WI38 (cell line): ENCODE results near the gene SRD5A1.

Source experiments
- H3K4me3 ChIP-seq: 2 replicates; pipeline ENCODE4 v1.5.1; 2011; ENCODE audit warnings: low read depth, mild to moderate bottlenecking, control low read depth, low read length
- TF ChIP-seq, protein P1 (sequence below): IDR thresholded peaks from 2 replicates; pipeline ENCODE4 v1.5.1; 2012; ENCODE audit warnings: low read depth, mild to moderate bottlenecking, control low read depth, low read length

The SRD5A1 gene

GRCh38 chr5:6634306-6634705 lies 1.1 kb downstream of the SRD5A1 start:
- TF ChIP-seq, protein P1, sequence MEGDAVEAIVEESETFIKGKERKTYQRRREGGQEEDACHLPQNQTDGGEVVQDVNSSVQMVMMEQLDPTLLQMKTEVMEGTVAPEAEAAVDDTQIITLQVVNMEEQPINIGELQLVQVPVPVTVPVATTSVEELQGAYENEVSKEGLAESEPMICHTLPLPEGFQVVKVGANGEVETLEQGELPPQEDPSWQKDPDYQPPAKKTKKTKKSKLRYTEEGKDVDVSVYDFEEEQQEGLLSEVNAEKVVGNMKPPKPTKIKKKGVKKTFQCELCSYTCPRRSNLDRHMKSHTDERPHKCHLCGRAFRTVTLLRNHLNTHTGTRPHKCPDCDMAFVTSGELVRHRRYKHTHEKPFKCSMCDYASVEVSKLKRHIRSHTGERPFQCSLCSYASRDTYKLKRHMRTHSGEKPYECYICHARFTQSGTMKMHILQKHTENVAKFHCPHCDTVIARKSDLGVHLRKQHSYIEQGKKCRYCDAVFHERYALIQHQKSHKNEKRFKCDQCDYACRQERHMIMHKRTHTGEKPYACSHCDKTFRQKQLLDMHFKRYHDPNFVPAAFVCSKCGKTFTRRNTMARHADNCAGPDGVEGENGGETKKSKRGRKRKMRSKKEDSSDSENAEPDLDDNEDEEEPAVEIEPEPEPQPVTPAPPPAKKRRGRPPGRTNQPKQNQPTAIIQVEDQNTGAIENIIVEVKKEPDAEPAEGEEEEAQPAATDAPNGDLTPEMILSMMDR: no peak

GRCh38 chr5:6634788-6635430 lies 1.7 kb downstream of the SRD5A1 start:
- TF ChIP-seq, protein P1: no peak
- peak overlapping the region; percentile 94 for H3K4me3 ChIP-seq

More at GRCh38 chr5:6634306-6634705, 1.1 kb downstream of the SRD5A1 start:
- H3K4me3 ChIP-seq: peak overlapping the region; percentile 94

- TF ChIP-seq, protein P1: no peak
- H3K4me3 ChIP-seq: no peak overlapping the region
Observed at GRCh38 chr5:6636293-6636692, 3.1 kb downstream of the SRD5A1 start.

GRCh38 chr5:6637022-6637421 lies 3.8 kb downstream of the SRD5A1 start:
- no peak overlapping the region for H3K4me3 ChIP-seq
- TF ChIP-seq, protein P1: no peak

- TF ChIP-seq, protein P1: no peak
Observed at GRCh38 chr5:6637590-6637989, 4.3 kb downstream of the SRD5A1 start.

GRCh38 chr5:6638236-6638635 lies 5.0 kb downstream of the SRD5A1 start:
- TF ChIP-seq, protein P1: no peak
- H3K4me3 ChIP-seq: no peak overlapping the region

More at GRCh38 chr5:6637590-6637989, 4.3 kb downstream of the SRD5A1 start:
- H3K4me3 ChIP-seq: no peak overlapping the region

GRCh38 chr5:6642655-6643054 lies 9.4 kb downstream of the SRD5A1 start:
- no peak overlapping the region for H3K4me3 ChIP-seq
- TF ChIP-seq, protein P1: no peak
